ENCODE data around the gene LRRC4B.

Gene LRRC4B

DNA sequence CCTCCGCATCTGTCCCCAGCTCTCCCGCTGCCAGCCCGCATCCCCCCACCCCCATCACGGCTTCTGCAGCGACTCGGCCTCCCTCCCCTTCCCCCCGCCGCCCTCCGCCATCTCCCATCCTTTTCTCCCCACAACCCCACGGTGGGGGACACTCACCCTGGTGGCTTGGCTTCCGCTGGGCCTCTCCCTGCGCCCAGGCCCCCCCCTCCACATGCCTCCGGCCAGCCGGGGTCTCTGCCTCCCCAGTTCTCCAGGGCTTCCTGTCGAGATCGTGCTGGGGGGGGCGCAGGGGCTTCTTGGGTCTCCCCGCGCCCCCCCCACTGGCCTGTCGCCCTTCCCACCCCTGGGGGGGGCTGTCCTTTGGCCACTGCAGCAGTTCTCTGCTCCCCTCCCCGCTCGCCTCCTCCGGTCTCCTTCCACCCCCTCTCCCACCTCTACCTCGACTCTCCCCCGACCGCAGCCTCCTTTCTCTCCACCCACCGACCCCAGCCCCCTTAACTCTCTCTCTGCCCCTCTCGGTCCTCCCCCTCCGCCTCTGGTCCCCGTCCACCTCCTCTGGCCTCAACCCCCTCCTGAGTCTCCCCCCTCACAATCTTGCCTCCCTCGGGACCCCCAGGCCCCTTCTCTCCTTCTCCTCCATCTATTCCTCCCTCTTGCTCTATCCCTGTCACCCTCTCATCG is 17.1 kb downstream of the LRRC4B start:
- Histone ChIP-seq H3K27me3 (ENCODE audit: control insufficient read depth in 1 of 2, insufficient read depth in 2 of 2, low read length in 2 of 2) (peaks cover 38 to 54% of the 10 kb centered on the region in 2 donors), H3K36me3 (ENCODE audit: control insufficient read depth in 2 of 2, insufficient read depth in 2 of 2, low read length in 2 of 2) (no peaks in the 10 kb centered on the region), H3K4me1 (ENCODE audit: control insufficient read depth, insufficient read depth, low read length) (peaks cover 7% of the 10 kb centered on the region), H3K9me3 (ENCODE audit: control insufficient read depth in 2 of 2, low read length in 2 of 2) (no peaks in the 10 kb centered on the region), H3K27ac (ENCODE audit: low read length) (no peak overlapping the region), H3K9ac (ENCODE audit: low read length in 2 of 2) (no peak overlapping the region), H3K4me3 (ENCODE audit: low read length in 2 of 2) (peak overlapping the region in 1 of 2 donors; percentile 49)

DNA sequence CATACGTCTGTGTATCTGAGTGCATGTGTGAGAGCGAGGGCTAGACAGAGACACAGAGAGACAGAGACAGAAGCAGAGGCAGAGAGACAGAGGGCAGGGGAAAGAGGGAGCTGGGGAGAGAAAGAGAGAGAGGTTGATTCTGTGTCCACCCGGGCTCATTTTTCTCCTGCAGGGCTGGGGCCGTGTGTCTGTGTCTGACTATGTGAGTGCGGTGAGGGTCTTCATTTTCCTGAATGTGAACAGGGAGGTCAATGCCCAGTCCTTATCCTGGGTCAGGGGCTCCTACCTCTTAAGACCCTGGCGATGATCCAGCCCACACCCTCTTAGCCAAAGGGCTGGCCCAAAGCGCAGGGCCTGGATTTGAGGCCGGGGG is 17.7 kb downstream of the LRRC4B start:
- Histone ChIP-seq H3K9me3 (ENCODE audit: control insufficient read depth in 2 of 2, low read length in 2 of 2) (no peaks in the 10 kb centered on the region), H3K9ac (ENCODE audit: low read length in 2 of 2) (no peak overlapping the region), H3K4me3 (ENCODE audit: low read length in 2 of 2) (no peak overlapping the region), H3K27ac (ENCODE audit: low read length) (no peak overlapping the region), H3K36me3 (ENCODE audit: control insufficient read depth in 2 of 2, insufficient read depth in 2 of 2, low read length in 2 of 2) (no peaks in the 10 kb centered on the region), H3K4me1 (ENCODE audit: control insufficient read depth, insufficient read depth, low read length) (peaks cover 7% of the 10 kb centered on the region), H3K27me3 (ENCODE audit: control insufficient read depth in 1 of 2, insufficient read depth in 2 of 2, low read length in 2 of 2) (peaks cover 34 to 48% of the 10 kb centered on the region in 2 donors)

DNA sequence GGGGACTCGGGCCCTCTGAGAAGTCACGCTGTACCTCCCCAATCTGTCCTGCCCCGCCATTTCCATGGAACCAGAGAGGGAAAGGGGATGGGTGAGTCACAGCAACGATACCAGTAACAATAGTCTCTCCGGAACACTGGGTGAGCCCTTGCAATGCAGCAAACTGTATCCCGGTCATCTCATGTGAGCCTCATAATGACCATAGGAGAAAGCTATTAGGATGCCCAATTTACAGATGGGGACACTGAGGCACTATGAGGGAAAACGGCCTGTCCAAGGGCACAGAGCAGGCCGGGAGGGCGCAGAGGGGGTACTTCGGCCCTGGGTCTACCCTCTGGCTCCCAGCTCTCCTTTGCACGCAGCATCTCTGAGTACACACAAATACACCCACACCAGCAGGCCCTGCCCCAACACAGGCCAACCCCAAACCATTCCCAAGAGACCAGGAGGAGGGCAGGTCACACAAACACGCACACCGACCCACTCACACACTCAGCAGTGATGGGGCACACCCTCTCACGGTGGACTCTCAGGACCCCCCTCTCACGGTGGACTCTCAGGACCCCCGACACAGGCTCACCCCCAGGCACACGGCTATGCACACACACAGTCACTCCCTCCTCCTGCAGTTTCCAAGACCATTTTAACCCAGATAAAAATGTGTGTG is 18.2 kb downstream of the LRRC4B start:
- Histone ChIP-seq H3K4me1 (ENCODE audit: control insufficient read depth, insufficient read depth, low read length) (peaks cover 7% of the 10 kb centered on the region), H3K27ac (ENCODE audit: low read length) (no peak overlapping the region), H3K9ac (ENCODE audit: low read length in 2 of 2) (no peak overlapping the region), H3K9me3 (ENCODE audit: control insufficient read depth in 2 of 2, low read length in 2 of 2) (no peaks in the 10 kb centered on the region), H3K27me3 (ENCODE audit: control insufficient read depth in 1 of 2, insufficient read depth in 2 of 2, low read length in 2 of 2) (peaks cover 29 to 43% of the 10 kb centered on the region in 2 donors), H3K36me3 (ENCODE audit: control insufficient read depth in 2 of 2, insufficient read depth in 2 of 2, low read length in 2 of 2) (no peaks in the 10 kb centered on the region), H3K4me3 (ENCODE audit: low read length in 2 of 2) (no peak overlapping the region)

DNA sequence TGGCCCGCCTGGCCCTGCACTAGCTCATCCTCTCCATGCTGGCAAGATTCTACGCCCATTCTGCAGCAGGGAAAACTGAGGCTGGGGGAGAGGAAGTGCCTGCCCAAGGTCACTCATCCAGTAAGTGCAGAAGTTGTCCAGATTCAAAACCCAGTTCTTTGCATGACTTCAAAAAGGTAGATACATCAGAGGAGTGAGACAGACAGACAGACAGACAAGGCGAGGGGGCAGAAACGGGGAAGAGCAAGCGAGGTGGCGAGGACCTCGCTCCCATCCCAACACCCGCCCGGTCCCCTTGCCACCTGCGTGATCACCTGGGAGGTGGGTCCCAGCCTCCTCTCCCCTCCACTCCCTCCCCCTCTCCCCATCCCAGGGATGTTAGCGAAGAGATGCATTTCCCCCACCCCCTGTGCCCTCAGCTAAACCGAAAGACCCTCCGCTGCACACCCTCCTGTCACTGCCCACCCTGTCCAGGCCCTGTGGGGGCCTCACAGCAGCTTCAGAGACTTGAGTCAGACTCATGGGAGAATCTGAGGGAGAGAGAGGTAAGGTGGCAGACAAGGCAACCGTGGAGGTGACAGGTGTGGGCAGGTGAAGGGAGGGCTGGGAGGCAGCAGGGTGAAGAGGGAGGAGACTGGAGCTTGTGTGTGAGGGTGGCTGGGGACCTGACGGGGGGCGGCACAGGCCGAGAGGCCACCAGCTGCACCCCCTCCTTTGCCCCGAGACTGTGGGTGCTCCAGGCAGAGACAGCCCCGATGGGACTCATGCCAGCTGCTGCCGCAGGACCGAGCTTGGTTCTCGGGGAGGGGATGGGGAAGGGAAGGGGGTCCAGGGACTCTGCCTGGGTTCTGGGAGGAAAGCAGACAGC is 18.9 kb downstream of the LRRC4B start:
- H3K27ac ChIP-seq (ENCODE audit: low read length) = no peak overlapping the region
- H3K4me3 ChIP-seq (ENCODE audit: low read length in 2 of 2) = no peak overlapping the region
- no peaks in the 10 kb centered on the region for H3K9me3 ChIP-seq (ENCODE audit: control insufficient read depth in 2 of 2, low read length in 2 of 2)
- H3K27me3 ChIP-seq (ENCODE audit: control insufficient read depth in 1 of 2, insufficient read depth in 2 of 2, low read length in 2 of 2) = peaks cover 21 to 35% of the 10 kb centered on the region in 2 donors
- H3K9ac ChIP-seq (ENCODE audit: low read length in 2 of 2) = no peak overlapping the region
- H3K4me1 ChIP-seq (ENCODE audit: control insufficient read depth, insufficient read depth, low read length) = peaks cover 7% of the 10 kb centered on the region
- H3K36me3 ChIP-seq (ENCODE audit: control insufficient read depth in 2 of 2, insufficient read depth in 2 of 2, low read length in 2 of 2) = no peaks in the 10 kb centered on the region

DNA sequence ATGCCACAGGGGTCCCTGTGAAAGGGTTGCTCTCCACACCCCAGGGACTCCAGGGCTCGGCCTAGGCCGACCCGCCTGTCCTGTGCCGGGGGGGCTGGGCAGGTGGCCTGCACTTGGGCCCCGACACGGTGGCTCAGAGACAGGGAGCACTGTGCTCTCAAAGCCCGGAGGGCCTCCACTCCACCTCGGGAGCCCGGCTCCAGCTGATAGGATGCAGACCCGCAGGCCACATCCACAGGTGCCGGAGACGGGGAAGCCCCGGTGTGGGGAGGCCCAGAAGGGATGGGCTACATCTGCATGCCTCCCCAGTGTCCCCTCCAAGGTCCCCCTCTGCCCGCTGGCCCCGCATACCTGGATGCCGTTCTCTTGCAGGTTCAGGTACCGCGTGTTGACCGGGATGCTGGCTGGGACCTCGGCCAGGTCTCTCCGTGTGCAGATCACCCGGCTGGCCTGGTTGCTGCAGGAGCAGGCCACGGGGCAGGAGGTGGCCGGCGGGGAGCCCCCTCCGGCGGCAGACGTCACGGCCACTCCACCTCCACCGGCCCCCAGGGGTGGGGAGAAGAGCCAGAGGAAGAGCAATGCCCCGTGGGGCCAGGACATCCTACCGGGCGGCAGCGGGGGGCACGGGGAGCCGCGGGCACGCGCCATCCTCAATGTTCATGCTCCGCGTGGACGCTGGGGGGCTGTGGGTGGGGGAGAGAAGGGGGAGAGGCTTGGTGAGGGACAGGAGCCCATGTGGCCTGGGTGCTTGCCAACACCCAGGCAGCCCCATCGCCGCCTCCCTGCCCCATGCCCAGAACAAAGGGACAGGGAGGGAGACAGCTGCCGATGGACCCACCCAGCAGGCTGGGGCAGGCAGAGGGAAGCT is 19.8 kb downstream of the LRRC4B start:
- no peaks in the 10 kb centered on the region for H3K36me3 ChIP-seq (ENCODE audit: control insufficient read depth in 2 of 2, insufficient read depth in 2 of 2, low read length in 2 of 2)
- no peak overlapping the region for H3K27ac ChIP-seq (ENCODE audit: low read length)
- H3K9me3 ChIP-seq (ENCODE audit: control insufficient read depth in 2 of 2, low read length in 2 of 2) = no peaks in the 10 kb centered on the region
- no peak overlapping the region for H3K4me3 ChIP-seq (ENCODE audit: low read length in 2 of 2)
- no peak overlapping the region for H3K9ac ChIP-seq (ENCODE audit: low read length in 2 of 2)
- H3K27me3 ChIP-seq (ENCODE audit: control insufficient read depth in 1 of 2, insufficient read depth in 2 of 2, low read length in 2 of 2) = peaks cover 19 to 31% of the 10 kb centered on the region in 2 donors
- H3K4me1 ChIP-seq (ENCODE audit: control insufficient read depth, insufficient read depth, low read length) = peaks cover 7% of the 10 kb centered on the region

DNA sequence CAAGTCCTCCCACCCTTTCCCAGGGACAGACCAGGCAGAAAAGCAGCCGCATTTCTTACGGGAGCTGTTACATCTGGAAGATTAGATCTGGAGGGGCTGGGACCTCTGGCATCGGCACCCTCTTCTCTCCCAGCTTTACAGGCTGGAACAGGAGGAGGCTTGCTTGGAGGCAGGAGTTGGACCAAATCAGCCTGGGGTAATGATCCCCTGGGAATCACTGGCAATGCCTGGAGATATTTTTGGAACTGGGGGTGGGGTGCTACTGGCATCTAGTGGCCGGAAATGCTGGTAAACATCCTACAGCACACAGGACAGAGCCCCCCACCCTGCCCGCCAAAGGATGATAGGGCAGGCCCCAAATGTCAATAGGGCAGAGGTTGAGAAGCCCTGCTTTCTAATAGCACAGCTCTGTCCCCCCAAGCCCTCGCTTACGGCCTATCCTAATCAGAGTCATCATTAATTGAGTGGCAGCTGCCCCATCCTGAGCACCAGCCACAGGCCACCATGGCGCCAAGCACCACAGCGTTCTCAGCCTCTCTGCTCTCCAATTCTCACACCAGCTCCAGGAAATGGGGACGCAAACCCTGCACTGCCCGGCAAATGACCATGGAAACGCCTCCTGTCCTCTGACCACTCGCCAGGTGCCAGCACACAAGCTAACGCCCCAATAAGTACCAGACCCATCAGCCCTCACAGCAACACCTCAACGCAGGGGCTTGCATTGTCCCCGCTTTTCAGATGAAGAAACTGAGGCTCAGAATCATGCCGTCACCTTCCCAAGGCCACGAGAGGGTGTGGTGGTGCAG is 20.6 kb downstream of the LRRC4B start:
- Histone ChIP-seq H3K9ac (ENCODE audit: low read length in 2 of 2) (no peak overlapping the region), H3K27ac (ENCODE audit: low read length) (no peak overlapping the region), H3K4me3 (ENCODE audit: low read length in 2 of 2) (no peak overlapping the region), H3K27me3 (ENCODE audit: control insufficient read depth in 1 of 2, insufficient read depth in 2 of 2, low read length in 2 of 2) (peaks cover 14 to 23% of the 10 kb centered on the region in 2 donors), H3K4me1 (ENCODE audit: control insufficient read depth, insufficient read depth, low read length) (peaks cover 7% of the 10 kb centered on the region), H3K36me3 (ENCODE audit: control insufficient read depth in 2 of 2, insufficient read depth in 2 of 2, low read length in 2 of 2) (no peaks in the 10 kb centered on the region), H3K9me3 (ENCODE audit: control insufficient read depth in 2 of 2, low read length in 2 of 2) (no peaks in the 10 kb centered on the region)

DNA sequence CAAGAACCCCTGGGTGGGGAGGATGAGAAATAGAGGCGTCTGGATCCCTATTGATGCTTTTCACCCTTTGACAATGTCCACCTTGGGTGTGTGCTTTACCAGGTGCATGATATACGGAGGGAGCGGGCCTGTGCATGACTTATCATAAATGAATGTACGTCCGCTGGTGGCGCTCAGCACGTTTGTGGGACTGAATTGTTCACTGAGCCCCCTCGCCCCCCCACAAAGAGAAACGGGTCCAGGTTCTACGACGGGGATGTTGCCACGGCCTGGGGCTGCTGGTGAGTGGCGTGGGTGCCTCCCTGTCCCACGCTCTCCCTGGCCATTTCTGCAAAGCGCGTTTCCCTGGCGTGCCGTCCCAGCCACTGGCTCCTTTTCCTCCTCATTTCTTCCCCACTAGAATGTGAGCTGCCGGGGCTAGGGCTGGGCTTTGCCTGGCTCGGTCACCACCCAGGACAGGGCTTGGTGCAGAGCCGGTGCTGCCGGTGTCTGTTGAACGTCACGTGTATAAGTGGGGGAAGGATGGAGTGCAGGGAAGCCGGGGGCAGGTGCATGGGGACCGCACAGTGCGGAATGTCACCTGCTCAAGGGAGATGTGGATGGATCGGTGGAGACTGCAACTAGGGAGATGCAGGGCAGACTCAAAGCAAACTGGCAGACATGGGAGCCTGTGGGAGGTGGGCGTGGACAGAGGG is 21.6 kb downstream of the LRRC4B start:
- Histone ChIP-seq H3K27me3 (ENCODE audit: control insufficient read depth in 1 of 2, insufficient read depth in 2 of 2, low read length in 2 of 2) (peaks cover 8 to 18% of the 10 kb centered on the region in 2 donors), H3K9ac (ENCODE audit: low read length in 2 of 2) (no peak overlapping the region), H3K36me3 (ENCODE audit: control insufficient read depth in 2 of 2, insufficient read depth in 2 of 2, low read length in 2 of 2) (no peaks in the 10 kb centered on the region), H3K4me1 (ENCODE audit: control insufficient read depth, insufficient read depth, low read length) (peaks cover 5% of the 10 kb centered on the region), H3K27ac (ENCODE audit: low read length) (no peak overlapping the region), H3K4me3 (ENCODE audit: low read length in 2 of 2) (no peak overlapping the region), H3K9me3 (ENCODE audit: control insufficient read depth in 2 of 2, low read length in 2 of 2) (no peaks in the 10 kb centered on the region)

DNA sequence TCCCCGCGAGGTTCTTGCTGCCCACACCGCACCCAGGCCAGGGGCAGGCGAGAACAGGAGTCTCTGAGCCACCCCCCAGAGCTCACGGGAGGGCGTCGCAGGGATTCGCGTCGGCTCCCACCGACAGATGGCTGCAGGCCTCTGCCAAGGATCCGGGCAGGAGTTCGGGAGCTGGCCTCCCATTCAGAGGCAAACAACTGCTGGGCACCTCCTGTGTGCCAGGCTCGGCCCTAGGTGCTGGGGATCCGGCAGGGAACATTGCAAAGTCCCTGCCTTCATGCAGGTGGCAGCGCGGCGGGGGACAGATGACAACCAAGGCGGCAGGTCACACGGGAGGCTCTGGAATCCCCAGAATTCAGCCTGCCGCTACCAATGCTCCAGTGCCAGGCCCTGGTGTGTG is 25.3 kb downstream of the LRRC4B start:
- no peaks in the 10 kb centered on the region for H3K27me3 ChIP-seq (ENCODE audit: control insufficient read depth in 1 of 2, insufficient read depth in 2 of 2, low read length in 2 of 2)
- no peak overlapping the region for H3K4me3 ChIP-seq (ENCODE audit: low read length in 2 of 2)
- no peaks in the 10 kb centered on the region for H3K4me1 ChIP-seq (ENCODE audit: control insufficient read depth, insufficient read depth, low read length)
- no peaks in the 10 kb centered on the region for H3K36me3 ChIP-seq (ENCODE audit: control insufficient read depth in 2 of 2, insufficient read depth in 2 of 2, low read length in 2 of 2)
- no peaks in the 10 kb centered on the region for H3K9me3 ChIP-seq (ENCODE audit: control insufficient read depth in 2 of 2, low read length in 2 of 2)
- H3K27ac ChIP-seq (ENCODE audit: low read length) = no peak overlapping the region
- H3K9ac ChIP-seq (ENCODE audit: low read length in 2 of 2) = no peak overlapping the region

DNA sequence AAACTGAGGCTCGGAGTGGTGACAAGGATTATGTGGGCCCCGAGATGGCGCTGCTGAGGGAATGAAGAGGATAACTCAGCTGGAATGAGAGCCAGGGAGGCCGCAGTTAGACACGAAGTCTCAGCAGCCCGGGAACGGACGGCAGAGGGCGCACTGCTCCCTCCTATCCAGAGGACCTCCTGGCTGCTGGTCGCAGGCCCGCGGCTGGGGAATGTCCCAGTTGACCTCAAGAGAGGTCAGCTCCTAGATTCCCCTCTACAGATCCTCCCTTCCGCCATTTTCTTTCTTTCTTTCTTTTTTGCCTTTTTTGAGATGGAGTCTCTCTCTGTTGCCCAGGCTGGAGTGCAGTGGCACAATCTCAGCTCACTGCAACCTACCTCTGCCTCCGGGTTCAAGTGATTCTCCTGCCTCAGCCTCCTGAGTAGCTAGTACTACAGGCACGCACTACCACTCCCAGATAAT is 30.4 kb downstream of the LRRC4B start:
- Histone ChIP-seq H3K27ac (ENCODE audit: low read length) (no peak overlapping the region), H3K9me3 (ENCODE audit: control insufficient read depth in 2 of 2, low read length in 2 of 2) (peaks cover under 1 to 4% of the 10 kb centered on the region in 2 donors), H3K4me1 (ENCODE audit: control insufficient read depth, insufficient read depth, low read length) (no peaks in the 10 kb centered on the region), H3K4me3 (ENCODE audit: low read length in 2 of 2) (no peak overlapping the region), H3K36me3 (ENCODE audit: control insufficient read depth in 2 of 2, insufficient read depth in 2 of 2, low read length in 2 of 2) (no peaks in the 10 kb centered on the region), H3K9ac (ENCODE audit: low read length in 2 of 2) (no peak overlapping the region), H3K27me3 (ENCODE audit: control insufficient read depth in 1 of 2, insufficient read depth in 2 of 2, low read length in 2 of 2) (peaks cover 2 to 4% of the 10 kb centered on the region in 2 donors)

Measured in stomach smooth muscle (tissue), 2 donors.